ENCODE results near the gene OGDH.

- TF ChIP-seq CTCF (IDR thresholded peaks at IDR 0.05): no peak
- TF ChIP-seq EP300 (IDR thresholded peaks at IDR 0.05): no peak
- no peak for TF ChIP-seq POLR2A (IDR thresholded peaks at IDR 0.05)
- TF ChIP-seq POLR2AphosphoS5 (IDR thresholded peaks at IDR 0.05): no peak
Observed at GRCh38 chr7:44622342-44623151, 16.1 kb downstream of the OGDH start.

Data from suprapubic skin (tissue), 4 donors.